Colonic mucosa (tissue), 4 donors: ENCODE data around the gene AIMP2. TPM values are rescaled to one million over a fixed set of nuclear protein-coding genes. Genes with fewer than 3 reads are reported as not detected.
"Not testable (repeated sequence)": the region's sequence is repeated elsewhere in the genome, so short reads cannot be mapped to it uniquely, and the experiment has no call there.

ENCODE experiments used
- DNase-seq: peaks from one replicate; pipeline ENCODE4 v3.0.0-alpha.2; 2020
- H3K27ac ChIP-seq: fragments of 200-600 bp; one replicate; pipeline ENCODE4 v1.8.0; 2021
- H3K27me3 ChIP-seq: fragments of 200-600 bp; one replicate; pipeline ENCODE4 v1.8.0; 2021
- H3K36me3 ChIP-seq: fragments of 200-600 bp; one replicate; pipeline ENCODE4 v1.8.0; 2021
- H3K4me1 ChIP-seq: fragments of 200-600 bp; one replicate; pipeline ENCODE4 v1.8.0; 2021; ENCODE audit warnings: mild to moderate bottlenecking
- H3K4me3 ChIP-seq: fragments of 200-600 bp; one replicate; pipeline ENCODE4 v1.8.0; 2021
- H3K9ac ChIP-seq, 2 donors: one replicate each; pipeline ENCODE4 v1.7.0; 2013; ENCODE audit warnings: control low read depth in 2 of 2, low read depth in 2 of 2, low read length in 2 of 2
- H3K9me3 ChIP-seq: fragments of 200-600 bp; one replicate; pipeline ENCODE4 v1.8.0; 2021
- CTCF ChIP-seq: fragments of 200-600 bp; IDR thresholded peaks from one replicate; pipeline ENCODE4 v1.8.0; 2022; ENCODE audit warnings: antibody characterized with exemption, mild to moderate bottlenecking
- intact Hi-C: fragments of 100-400 bp; cut with DNase I; formaldehyde crosslinking; loops from one replicate; pipeline ENCODE4 v1.14.1; 2022
- total RNA-seq, 2 donors: library from RNA; stranded (reverse); fragmentation: NEBNext Ultra II Directional in 1 of 2; extraction: Animal tissue kit (Norgen Biotek cat#: 25700) in 1 of 2; gene quantifications; one replicate each; pipeline ENCODE4 v1.2.1, GENCODE V29; 2021
- donor health status: healthy.
- donor health status: DM: no; HTN: no; CAD: no.
- donor health status: DM: no; HTN: no; CAD: no.

AIMP2 gene
- total RNA-seq, 2 donors from 2014 or later = 31.8 to 60.3 TPM

GRCh38 chr7:6056616-6057015 is 47.5 kb downstream of the AIMP2 start:
- H3K4me1 ChIP-seq = peaks cover 11% of the 10 kb centered on the region
- intact Hi-C loops = no loop called here
- no peak overlapping the region for H3K27ac ChIP-seq
- DNase-seq = no peak
- no peaks in the 10 kb centered on the region for H3K27me3 ChIP-seq
- no peaks in the 10 kb centered on the region for H3K36me3 ChIP-seq
- no peak overlapping the region for H3K4me3 ChIP-seq
- no peaks in the 10 kb centered on the region for H3K9me3 ChIP-seq
- TF ChIP-seq CTCF = no peak
- H3K9ac ChIP-seq = no peak overlapping the region

- no peaks in the 10 kb centered on the region for H3K27me3 ChIP-seq
- no peaks in the 10 kb centered on the region for H3K9me3 ChIP-seq
- no peak for DNase-seq
- H3K9ac ChIP-seq = peak overlapping the region in 1 of 2 donors; percentile 87
- TF ChIP-seq CTCF = no peak
- peaks cover 11% of the 10 kb centered on the region for H3K4me1 ChIP-seq
- intact Hi-C loops = no loop called here
- peak overlapping the region; percentile 91 for H3K27ac ChIP-seq
- H3K4me3 ChIP-seq = peak overlapping the region; percentile 88
- no peaks in the 10 kb centered on the region for H3K36me3 ChIP-seq
Measured at GRCh38 chr7:6057316-6058129, 48.5 kb downstream of the AIMP2 start.

GRCh38 chr7:6059941-6060340 is 50.9 kb downstream of the AIMP2 start:
- H3K27ac ChIP-seq, H3K36me3 ChIP-seq, H3K9ac ChIP-seq, H3K9me3 ChIP-seq, intact Hi-C loops, H3K27me3 ChIP-seq, H3K4me3 ChIP-seq, DNase-seq: not testable (repeated sequence)
- H3K4me1 ChIP-seq = peaks cover 11% of the 10 kb centered on the region

DNA sequence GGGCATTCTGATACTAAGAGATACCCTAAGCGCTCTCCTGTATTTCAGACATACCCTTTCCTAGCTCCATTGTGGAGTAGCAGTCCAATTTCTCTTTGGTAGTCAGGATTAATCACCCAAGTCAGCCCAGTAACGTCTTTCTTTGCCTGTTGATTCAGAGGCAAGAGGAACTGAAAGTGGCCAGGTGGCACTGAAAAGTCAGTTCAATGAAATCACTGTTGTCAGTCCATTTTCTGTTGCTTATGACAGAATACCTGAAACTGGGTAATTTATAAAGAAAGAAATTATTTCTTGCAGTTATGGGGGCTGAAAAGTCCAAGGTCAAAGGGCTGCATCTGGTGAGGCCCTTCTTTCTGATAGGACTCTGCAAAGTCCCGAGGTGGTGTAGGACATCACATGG is 62.3 kb downstream of the AIMP2 start:
- H3K27ac ChIP-seq = no peak overlapping the region
- H3K27me3 ChIP-seq = no peaks in the 10 kb centered on the region
- no peak overlapping the region for H3K9ac ChIP-seq
- intact Hi-C loops = no loop called here
- no peak for DNase-seq
- H3K4me1 ChIP-seq = no peaks in the 10 kb centered on the region
- H3K9me3 ChIP-seq = no peaks in the 10 kb centered on the region
- no peaks in the 10 kb centered on the region for H3K36me3 ChIP-seq
- H3K4me3 ChIP-seq = no peak overlapping the region
- TF ChIP-seq CTCF = no peak

Other genes starting within 250 kb of the AIMP2 start
- gene RNF216, start 227.6 kb upstream of the AIMP2 start, total RNA-seq = 10 to 100 TPM; 15.9 to 16.2 TPM
- gene OCM, start 128.5 kb upstream of the AIMP2 start, total RNA-seq = not detected
- 10 to 100 TPM; 59.6 to 87.6 TPM for gene CCZ1, start 110.5 kb upstream of the AIMP2 start, total RNA-seq
- gene RSPH10B, start 38.6 kb upstream of the AIMP2 start, total RNA-seq = not detected
- 1 to 10 TPM; 9.3 to 9.9 TPM for gene PMS2, start 223 bp upstream of the AIMP2 start, total RNA-seq
- gene ANKRD61, start 22.1 kb downstream of the AIMP2 start, total RNA-seq = not detected
- 100 to 1,000 TPM; 102 to 127 TPM for gene EIF2AK1, start 49.9 kb downstream of the AIMP2 start, total RNA-seq
- gene USP42, start 95.7 kb downstream of the AIMP2 start, total RNA-seq = 1 to 10 TPM; 9.2 to 9.6 TPM